Gastroesophageal sphincter (tissue), 3 donors: Measurements from ENCODE around the gene COLQ.

Experiments used
- CTCF ChIP-seq, 4 experiments: fragments of 200-600 bp in 2 of 4; fragments of 450-650 bp in 2 of 4; sonication (generic) in 1 of 4; IDR thresholded peaks; one replicate each; pipeline ENCODE4 v1.5.1; 2017 to 2019; ENCODE audit warnings: antibody characterized with exemption in 4 of 4, mild to moderate bottlenecking in 2 of 4, moderate library complexity in 2 of 4
- EP300 ChIP-seq: sonication (generic); formaldehyde crosslinking; IDR thresholded peaks from one replicate; pipeline ENCODE4 v1.6.1; 2017; ENCODE audit warnings: antibody characterized with exemption, mild to moderate bottlenecking
- POLR2A ChIP-seq, 2 donors: fragments of 450-650 bp; IDR thresholded peaks; one replicate each; pipeline ENCODE4 v1.6.1; 2017; ENCODE audit warnings: antibody characterized with exemption in 2 of 2, mild to moderate bottlenecking in 2 of 2, moderate library complexity in 1 of 2

GRCh38 chr3:15536856-15537255 is 15.3 kb upstream of the COLQ start:
- TF ChIP-seq CTCF (IDR thresholded peaks at IDR 0.05) (no peak), POLR2A (IDR thresholded peaks at IDR 0.05) (no peak), EP300 (no peak)
